Measurements from ENCODE around the gene SCAMP5.

Gene SCAMP5

GRCh38 chr15:74995182-74995778 lies at the start of gene SCAMP5:
Gene SCAMP5 (plus strand): TSS chr15:74995563. CDS start chr15:75011840, 16,277 bp downstream.
- peak; percentile 94 for DNase-seq

DNA sequence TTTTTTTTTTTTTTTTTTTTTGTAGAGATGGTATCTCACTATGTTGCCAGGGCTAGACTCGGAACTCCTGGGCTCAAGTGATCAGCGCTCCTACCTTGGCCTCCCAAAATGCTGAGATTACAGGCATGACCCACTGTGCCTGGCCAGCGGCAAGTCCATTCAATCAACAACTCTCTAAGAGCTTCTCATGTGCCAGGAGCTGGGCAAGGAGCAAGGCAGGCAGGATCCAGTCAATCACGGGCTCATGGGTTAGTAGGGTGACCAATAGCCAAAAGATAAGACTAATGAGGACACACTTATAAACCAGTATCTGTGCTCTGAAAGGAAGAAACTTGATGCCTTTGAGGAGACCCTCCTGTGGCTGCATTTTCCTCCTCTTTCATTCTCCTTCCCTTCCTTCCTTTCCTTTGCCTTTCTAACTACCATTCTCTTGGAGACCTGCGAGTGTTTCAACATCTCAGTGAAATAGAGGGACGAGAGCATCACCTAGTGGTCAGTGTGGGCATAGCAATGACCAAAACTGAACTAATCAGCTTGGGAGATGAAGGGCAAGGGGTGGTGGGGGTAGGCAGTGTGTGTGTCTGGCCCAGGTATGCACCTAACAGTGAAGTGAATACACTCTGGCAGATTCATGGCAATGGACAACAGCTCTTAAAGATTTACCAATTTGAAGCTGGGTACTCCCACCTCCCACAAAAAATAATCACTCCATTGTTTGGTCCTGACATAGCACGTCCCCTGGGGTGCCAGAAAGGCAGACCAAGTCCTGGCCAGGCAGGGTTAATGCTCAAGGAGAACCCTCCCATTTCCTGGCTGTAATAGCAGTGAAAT lies 45.1 kb upstream of the SCAMP5 start:
- peak; percentile 64 for DNase-seq

DNA sequence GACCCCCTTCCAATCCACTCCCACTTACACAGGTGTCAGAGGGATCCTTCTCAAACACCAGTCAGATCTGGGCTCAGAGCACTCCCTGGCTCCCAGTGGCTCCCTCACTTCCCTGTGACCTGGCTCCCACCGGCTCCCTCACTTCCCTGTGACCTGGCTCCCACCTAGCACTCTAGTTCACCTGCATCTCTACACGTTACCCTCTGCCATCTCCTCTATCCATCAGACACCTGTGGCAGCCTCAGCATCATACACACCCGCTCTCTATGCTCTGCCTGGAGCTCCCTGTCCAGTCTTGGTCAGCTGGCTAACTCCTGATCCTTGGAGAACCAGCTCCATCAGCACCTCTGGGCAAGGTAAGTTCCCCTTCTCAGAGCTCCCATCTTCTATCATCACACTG lies 44.4 kb upstream of the SCAMP5 start:
- no peak for DNase-seq

- peak; percentile 98 for DNase-seq
These were observed 40.8 kb upstream of the SCAMP5 start for GRCh38 chr15:74954515-74954914.

DNA sequence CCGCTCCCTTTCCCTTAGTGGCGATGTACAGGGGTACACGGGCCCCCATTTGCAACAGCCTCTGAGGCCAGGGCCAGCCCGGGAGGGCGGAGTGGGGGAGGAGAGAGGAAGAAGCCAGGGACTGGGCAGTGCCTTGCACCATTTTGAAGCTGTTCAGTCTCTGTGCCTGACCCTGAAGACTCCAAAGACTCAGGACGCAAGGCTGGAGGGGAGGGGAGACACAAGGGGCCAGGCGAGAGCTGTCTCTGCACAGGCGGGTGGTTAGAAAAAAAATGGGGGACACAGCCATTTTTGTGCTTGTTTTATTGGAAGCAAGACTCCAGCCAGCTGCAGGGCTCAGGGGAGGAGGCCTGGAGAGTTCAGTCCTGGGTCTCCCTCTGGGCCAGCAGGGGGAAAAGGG lies 40.3 kb upstream of the SCAMP5 start:
- peak; percentile 40 for DNase-seq

DNA sequence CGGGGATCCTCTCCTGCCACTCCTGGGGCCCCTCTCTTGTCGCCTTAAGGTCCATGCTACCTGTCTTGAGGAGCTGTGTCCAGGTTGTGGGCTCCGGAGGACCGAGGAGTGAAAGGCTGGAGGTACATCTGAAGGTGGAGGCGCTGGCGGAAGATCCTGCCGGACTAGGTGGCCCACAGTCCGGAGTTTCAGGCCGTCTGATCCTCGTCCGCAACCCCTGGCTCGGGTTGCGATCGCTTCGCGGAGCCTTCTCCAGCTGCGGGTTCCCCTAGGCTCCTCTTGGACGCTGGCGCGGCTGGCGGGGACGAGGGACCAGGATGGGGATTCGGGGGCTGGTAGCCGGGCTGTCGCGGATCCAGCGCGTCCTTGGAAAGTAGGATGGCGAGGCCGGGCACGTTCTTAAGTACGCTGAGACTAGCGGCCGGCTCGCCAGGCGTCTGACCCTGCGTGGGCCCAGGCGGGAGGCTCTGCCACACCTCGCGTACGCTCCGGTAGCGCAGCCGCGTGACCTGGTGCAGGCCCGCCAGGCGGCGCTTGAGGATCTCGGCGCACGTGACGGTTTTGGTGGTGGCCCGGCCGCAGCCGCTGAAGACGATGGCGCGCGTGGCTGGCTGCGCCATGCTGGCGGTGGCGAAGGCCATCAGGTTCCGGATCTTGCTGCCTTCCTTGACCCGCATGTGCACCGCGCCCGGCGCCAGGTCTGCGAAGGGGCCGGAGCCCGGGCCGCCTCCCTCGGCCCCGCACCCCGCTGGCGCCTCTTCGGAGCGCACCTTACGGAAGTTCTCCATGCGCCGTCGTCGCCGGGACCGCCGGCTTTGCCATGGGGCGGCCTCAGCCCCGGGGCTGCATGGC lies 39.3 kb upstream of the SCAMP5 start:
- DNase-seq, result no peak

GRCh38 chr15:74956648-74957475 lies 38.5 kb upstream of the SCAMP5 start, which contains the start of gene RPP25:
Gene RPP25 (minus strand): TSS chr15:74956772. CDS start chr15:74956583, 189 bp downstream.
- peak; percentile 76 for DNase-seq

DNA sequence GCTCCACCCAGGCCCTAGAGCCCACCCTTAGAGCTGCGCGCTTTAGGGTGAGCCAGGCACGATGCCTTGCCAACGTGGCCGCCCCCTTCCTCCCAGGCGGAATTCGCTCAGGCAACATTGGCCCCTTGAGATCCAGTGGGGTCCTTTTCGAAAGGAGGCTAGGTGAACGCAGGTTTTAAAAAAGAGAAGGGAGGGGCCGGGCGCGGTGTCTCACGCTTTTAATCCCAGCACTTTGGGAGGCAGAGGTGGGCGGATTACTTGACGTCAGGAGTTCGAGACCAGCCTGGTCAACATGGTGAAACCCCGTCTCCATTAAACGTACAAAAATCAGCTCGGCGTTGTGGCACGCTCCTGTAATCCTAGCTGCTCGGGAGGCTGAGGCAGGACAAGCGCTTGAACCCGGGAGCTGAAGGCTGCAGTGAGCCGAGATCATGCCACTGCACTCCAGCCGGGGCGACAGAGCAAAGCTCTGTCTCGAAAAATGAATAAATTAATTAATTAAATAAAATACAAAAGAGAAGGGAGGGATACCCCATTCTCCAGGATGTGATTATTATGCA lies 37.8 kb upstream of the SCAMP5 start:
- no peak for DNase-seq

GRCh38 chr15:74958320-74958907 lies 36.9 kb upstream of the SCAMP5 start:
- no peak for DNase-seq

DNA sequence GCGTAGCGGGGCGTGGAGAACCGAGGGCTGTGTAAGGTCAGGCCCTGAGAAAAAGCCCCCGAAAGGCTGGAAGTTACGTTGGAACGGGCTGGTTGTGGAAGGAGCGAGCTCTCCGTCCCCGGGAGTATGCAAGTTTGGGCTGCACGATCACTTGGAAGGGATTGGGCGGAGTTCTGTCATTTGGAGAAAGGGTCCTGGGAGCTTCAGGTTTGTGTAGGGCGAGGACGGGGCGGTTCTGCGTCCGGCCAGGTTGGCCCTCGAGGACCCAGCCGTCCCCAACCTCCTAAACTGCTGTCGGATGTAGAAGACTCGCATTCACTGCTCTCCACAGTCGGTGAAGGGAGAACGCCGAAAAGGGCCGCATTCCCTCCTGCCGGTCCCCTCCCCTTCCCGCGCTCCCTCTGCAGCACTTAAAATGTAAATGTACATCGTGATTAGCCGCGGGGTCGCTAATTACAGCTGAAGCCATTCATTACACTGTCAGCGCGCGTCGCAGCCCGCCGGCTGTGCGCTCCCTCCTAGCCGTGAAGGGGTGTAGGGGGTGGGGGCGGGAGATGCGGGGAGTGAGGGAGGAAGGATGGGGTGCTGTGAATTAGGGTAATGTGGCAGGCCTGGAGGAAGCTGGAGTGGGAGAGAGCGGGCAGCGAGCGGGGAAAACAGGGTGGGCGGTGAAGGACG lies 36.3 kb upstream of the SCAMP5 start:
- no peak for DNase-seq

DNA sequence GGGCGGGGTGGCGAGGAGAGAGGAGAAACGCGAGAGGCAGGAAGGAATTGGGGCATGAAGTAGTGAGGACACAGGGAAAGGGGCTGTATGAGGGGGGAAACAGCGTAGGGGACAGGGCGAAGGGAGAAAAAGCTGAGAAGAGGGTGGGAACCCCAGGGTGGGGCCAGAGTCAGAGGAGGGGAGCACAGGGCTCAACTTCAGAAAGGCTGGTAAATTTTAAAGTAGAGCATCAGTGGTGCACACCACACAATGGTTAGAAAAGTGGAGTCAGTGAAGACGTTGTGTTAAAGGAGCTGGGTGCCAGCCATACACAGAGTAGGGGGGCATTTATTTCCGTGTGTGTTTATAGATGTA lies 35.8 kb upstream of the SCAMP5 start:
- no peak for DNase-seq

GRCh38 chr15:74960286-74960685 lies 35.1 kb upstream of the SCAMP5 start:
- DNase-seq, result no peak

- DNase-seq, result no peak
These were observed 34.3 kb upstream of the SCAMP5 start for GRCh38 chr15:74960995-74961588.

GRCh38 chr15:74961616-74962015 lies 33.7 kb upstream of the SCAMP5 start:
- no peak for DNase-seq

DNA sequence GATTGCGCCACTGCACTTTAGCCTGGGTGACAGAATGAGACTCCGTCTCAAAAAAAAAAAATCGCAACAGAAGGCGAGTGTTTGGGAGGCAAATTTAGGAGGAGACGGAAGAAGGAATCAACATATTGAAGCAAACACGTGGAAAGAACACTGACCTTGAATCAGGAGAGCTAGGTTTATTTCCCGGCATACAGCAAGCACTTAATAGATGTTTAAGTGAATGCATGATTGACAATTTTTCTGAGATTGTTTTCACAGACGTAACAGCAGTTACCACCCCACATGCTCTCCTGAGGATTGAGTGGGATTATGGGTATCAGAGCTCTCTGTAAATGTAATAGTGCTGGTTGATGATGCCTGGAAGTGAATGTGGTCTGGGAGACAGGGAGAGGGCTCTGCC lies 33.1 kb upstream of the SCAMP5 start:
- DNase-seq, result no peak

- DNase-seq, result no peak
These were observed 32.7 kb upstream of the SCAMP5 start for GRCh38 chr15:74962671-74963070.

GRCh38 chr15:74963213-74963612 lies 32.1 kb upstream of the SCAMP5 start:
- no peak for DNase-seq

DNA sequence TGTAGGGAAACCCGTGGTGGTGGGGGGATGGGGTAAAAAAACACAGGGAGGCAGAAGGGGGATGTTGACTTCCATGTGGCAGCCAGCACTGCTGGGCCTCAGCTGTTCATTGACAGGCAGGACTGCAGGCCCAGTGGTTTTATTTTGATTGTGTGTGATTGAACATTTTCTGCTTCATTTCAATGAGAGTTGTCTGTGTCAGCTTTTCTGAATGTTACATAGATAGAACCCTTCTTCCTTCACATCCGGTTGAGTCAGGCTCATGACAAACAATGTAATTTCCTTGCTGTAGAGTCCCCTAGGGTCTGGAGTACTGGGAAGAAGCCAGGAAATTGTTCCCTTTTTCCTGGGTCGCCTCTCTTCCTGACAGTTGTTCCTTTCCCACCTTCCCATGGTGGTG lies 30.6 kb upstream of the SCAMP5 start:
- no peak for DNase-seq

GRCh38 chr15:74967670-74968069 lies 27.7 kb upstream of the SCAMP5 start:
- no peak for DNase-seq

DNA sequence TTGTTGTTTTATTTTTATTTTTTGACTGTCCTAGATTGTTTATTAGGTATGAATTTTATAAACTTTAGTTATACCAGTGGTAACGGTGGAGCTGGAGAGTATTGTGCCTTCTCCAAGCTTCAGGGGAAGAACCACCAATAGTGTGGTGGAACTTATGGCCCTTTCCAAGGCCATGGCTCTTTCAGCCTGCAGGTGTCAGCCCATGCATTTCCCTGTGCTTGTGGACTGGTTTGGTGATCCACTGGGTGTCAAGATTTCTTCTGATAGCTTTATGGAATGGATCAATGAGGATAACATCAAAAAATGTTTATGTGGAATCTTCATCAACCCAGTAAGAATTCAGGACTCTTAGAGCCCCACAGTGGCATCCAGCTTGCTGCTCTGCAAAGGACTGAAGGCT lies 19.2 kb upstream of the SCAMP5 start:
- no peak for DNase-seq

DNA sequence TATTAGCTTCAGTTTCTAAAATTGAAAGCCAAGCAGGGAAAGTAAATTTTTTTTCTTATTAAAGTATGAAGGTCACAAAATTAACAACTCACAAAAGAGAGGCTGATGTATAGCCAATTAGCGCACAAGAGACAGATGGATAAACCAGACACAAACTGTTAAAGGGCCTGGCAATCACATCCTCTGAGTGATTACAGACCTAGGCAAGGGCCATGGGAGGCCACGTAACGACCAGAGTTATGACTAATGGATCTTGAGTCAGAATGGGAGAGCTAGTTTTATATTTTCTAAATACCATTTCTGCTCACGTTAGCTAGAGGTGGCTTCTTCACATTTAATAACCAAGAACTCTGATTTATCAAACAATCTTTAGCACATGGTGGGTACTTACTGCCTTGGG lies 17.8 kb upstream of the SCAMP5 start:
- no peak for DNase-seq
